Gastrocnemius medialis (tissue), 4 donors: ENCODE measurements around the gene CRHBP. TPM values are rescaled to one million over a fixed set of nuclear protein-coding genes. Genes with fewer than 3 reads are reported as not detected.

Experiments used
- ATAC-seq, 2 donors: fragments of 150-250 bp; one replicate each; pipeline ENCODE4 v1.9.1; 2016
- DNase-seq, 2 donors: peaks; one replicate each; pipeline ENCODE4 v3.0.0-alpha.2; 2019
- H3K27ac ChIP-seq, 4 donors: fragments of 200-600 bp; sonication (generic); 1 replicate in 1 of 4; 2 replicates in 3 of 4; pipeline ENCODE4 v1.5.1; 2016 to 2018; ENCODE audit warnings: mild to moderate bottlenecking in 2 of 4, moderate library complexity in 1 of 4
- H3K27me3 ChIP-seq, 3 donors: fragments of 200-600 bp; sonication (generic) in 2 of 3; 1 replicate in 1 of 3; 2 replicates in 2 of 3; pipeline versions ENCODE4 v1.5.1 to v1.6.0; 2016 to 2019; ENCODE audit warnings: mild to moderate bottlenecking in 1 of 3, moderate library complexity in 1 of 3
- H3K36me3 ChIP-seq, 2 donors: fragments of 200-600 bp; sonication (generic) in 1 of 2; one replicate each; pipeline ENCODE4 v1.5.1; 2017 to 2018
- H3K4me1 ChIP-seq, 2 donors: fragments of 200-600 bp; sonication (generic) in 1 of 2; one replicate each; pipeline ENCODE4 v1.5.1; 2016 to 2017; ENCODE audit warnings: mild to moderate bottlenecking in 2 of 2
- H3K4me3 ChIP-seq, 4 donors: fragments of 200-600 bp; sonication (generic) in 3 of 4; 1 replicate in 1 of 4; 2 replicates in 3 of 4; pipeline ENCODE4 v1.5.1; 2016 to 2019; ENCODE audit warnings: mild to moderate bottlenecking in 2 of 4
- H3K9me3 ChIP-seq, 3 donors: fragments of 200-600 bp; sonication (generic) in 2 of 3; 1 replicate in 1 of 3; 2 replicates in 2 of 3; pipeline ENCODE4 v1.5.1; 2016 to 2019
- CTCF ChIP-seq, 5 experiments: fragments of 450-650 bp in 3 of 5; fragments of 200-600 bp in 2 of 5; sonication (generic) in 2 of 5; IDR thresholded peaks in 4 of 5; conservative IDR thresholded peaks in 1 of 5; 1 replicate in 4 of 5; 2 replicates in 1 of 5; pipeline ENCODE4 v1.5.1; 2016 to 2019; ENCODE audit warnings: antibody characterized with exemption in 5 of 5, mild to moderate bottlenecking in 3 of 5, moderate library complexity in 3 of 5
- POLR2A ChIP-seq, 2 donors: fragments of 450-650 bp; IDR thresholded peaks; one replicate each; pipeline ENCODE4 v1.6.1; 2017; ENCODE audit warnings: antibody characterized with exemption in 2 of 2, mild to moderate bottlenecking in 2 of 2, moderate library complexity in 2 of 2
- in situ Hi-C, 4 donors: fragments of 200-750 bp; cut with MboI; loops; one replicate each; pipeline versions ENCODE4 v1.15.0 to v1.8.0; 2017; ENCODE audit warnings: low sequenced_read_pairs in 4 of 4
- intact Hi-C: fragments of 100-400 bp; cut with DNase I; formaldehyde crosslinking; loops from one replicate; pipeline ENCODE4 v1.15.1; 2023; ENCODE audit warnings: low total_unique reads
- total RNA-seq, 4 donors: library from RNA; depleted of rRNA; stranded (reverse); fragments of >200 nt; gene quantifications; one replicate each; pipeline versions ENCODE4 v1.1.0 to v1.2.3, GENCODE V29; 2016

CRHBP gene
- total RNA-seq, 4 donors from 2014 or later = 0.36 to 0.61 (median 0.38) TPM; not detected in 1

- no peaks in the 10 kb centered on the region for H3K27me3 ChIP-seq
- intact Hi-C loops (no loop called here), in situ Hi-C loops (no loop called here)
- no peak overlapping the region for H3K27ac ChIP-seq
- H3K4me1 ChIP-seq = no peaks in the 10 kb centered on the region
- ATAC-seq (no peak), DNase-seq (no peak)
- no peaks in the 10 kb centered on the region for H3K9me3 ChIP-seq
- TF ChIP-seq CTCF (IDR thresholded peaks at IDR 0.05 in 4 of 5, conservative IDR thresholded peaks at IDR 0.05 in 1 of 5) (no peak), POLR2A (IDR thresholded peaks at IDR 0.05) (no peak)
- H3K36me3 ChIP-seq = no peaks in the 10 kb centered on the region
- H3K4me3 ChIP-seq = no peak overlapping the region
Observed at GRCh38 chr5:76920491-76920890, 32.4 kb upstream of the CRHBP start.

- Histone ChIP-seq H3K4me1 (no peaks in the 10 kb centered on the region), H3K27ac (no peak overlapping the region), H3K9me3 (no peaks in the 10 kb centered on the region), H3K36me3 (no peaks in the 10 kb centered on the region), H3K4me3 (no peak overlapping the region), H3K27me3 (no peaks in the 10 kb centered on the region)
- no peak for TF ChIP-seq POLR2A (IDR thresholded peaks at IDR 0.05)
- no peak for TF ChIP-seq CTCF (IDR thresholded peaks at IDR 0.05 in 4 of 5, conservative IDR thresholded peaks at IDR 0.05 in 1 of 5)
- DNase-seq (no peak), ATAC-seq (no peak)
- in situ Hi-C loops = no loop called here
- intact Hi-C loops = no loop called here
Observed at GRCh38 chr5:76926329-76927105, 26.3 kb upstream of the CRHBP start.

- Histone ChIP-seq H3K36me3 (no peaks in the 10 kb centered on the region), H3K4me3 (no peak overlapping the region), H3K27me3 (no peaks in the 10 kb centered on the region), H3K9me3 (no peaks in the 10 kb centered on the region), H3K27ac (no peak overlapping the region), H3K4me1 (no peaks in the 10 kb centered on the region)
- in situ Hi-C loops = no loop called here
- TF ChIP-seq POLR2A (IDR thresholded peaks at IDR 0.05) = no peak
- TF ChIP-seq CTCF (IDR thresholded peaks at IDR 0.05 in 4 of 5, conservative IDR thresholded peaks at IDR 0.05 in 1 of 5) = no peak
- DNase-seq = no peak
- ATAC-seq = no peak
- intact Hi-C loops = no loop called here
Observed at GRCh38 chr5:76927961-76928360, 24.9 kb upstream of the CRHBP start.

- in situ Hi-C loops (no loop called here), intact Hi-C loops (no loop called here)
- no peaks in the 10 kb centered on the region for H3K27me3 ChIP-seq
- no peak overlapping the region for H3K4me3 ChIP-seq
- H3K4me1 ChIP-seq = no peaks in the 10 kb centered on the region
- ATAC-seq = no peak
- H3K9me3 ChIP-seq = no peaks in the 10 kb centered on the region
- no peaks in the 10 kb centered on the region for H3K36me3 ChIP-seq
- TF ChIP-seq POLR2A (IDR thresholded peaks at IDR 0.05) = no peak
- no peak for TF ChIP-seq CTCF (IDR thresholded peaks at IDR 0.05 in 4 of 5, conservative IDR thresholded peaks at IDR 0.05 in 1 of 5)
- DNase-seq = no peak
- H3K27ac ChIP-seq = no peak overlapping the region
Observed at GRCh38 chr5:76930083-76930482, 22.8 kb upstream of the CRHBP start.

GRCh38 chr5:76938177-76938576, 14.7 kb upstream of the CRHBP start:
- in situ Hi-C loops (no loop called here), intact Hi-C loops (no loop called here)
- DNase-seq (no peak), ATAC-seq (no peak)
- H3K9me3 ChIP-seq = no peaks in the 10 kb centered on the region
- H3K4me3 ChIP-seq = no peak overlapping the region
- no peak overlapping the region for H3K27ac ChIP-seq
- TF ChIP-seq CTCF (IDR thresholded peaks at IDR 0.05 in 4 of 5, conservative IDR thresholded peaks at IDR 0.05 in 1 of 5) (no peak), POLR2A (IDR thresholded peaks at IDR 0.05) (no peak)
- H3K27me3 ChIP-seq = no peaks in the 10 kb centered on the region
- H3K4me1 ChIP-seq = no peaks in the 10 kb centered on the region
- no peaks in the 10 kb centered on the region for H3K36me3 ChIP-seq
